Right atrium auricular region (tissue), 2 donors: ENCODE data around the gene HOPX. TPM values are rescaled to one million over a fixed set of nuclear protein-coding genes. Genes with fewer than 3 reads are reported as not detected.
"Not testable (repeated sequence)": the region's sequence is repeated elsewhere in the genome, so short reads cannot be mapped to it uniquely, and the experiment has no call there.

Source experiments
- DNase-seq: peaks from one replicate; pipeline ENCODE4 v3.0.0-alpha.2; 2019; ENCODE audit warnings: low spot score
- H3K27ac ChIP-seq, 2 donors: fragments of 200-600 bp; sonication (generic); 1 replicate in 1 of 2; 2 replicates in 1 of 2; pipeline ENCODE4 v1.5.1; 2016 to 2019
- H3K27me3 ChIP-seq, 2 donors: fragments of 200-600 bp; sonication (generic); one replicate each; pipeline versions ENCODE4 v1.5.1 to v1.6.0; 2017 to 2019
- H3K36me3 ChIP-seq: fragments of 200-600 bp; sonication (generic); one replicate; pipeline ENCODE4 v1.5.1; 2016
- H3K4me1 ChIP-seq, 2 donors: fragments of 200-600 bp; sonication (generic); one replicate each; pipeline versions ENCODE4 v1.5.1 to v1.6.0; 2017 to 2019
- H3K4me3 ChIP-seq, 2 donors: fragments of 200-600 bp; sonication (generic); 1 replicate in 1 of 2; 2 replicates in 1 of 2; pipeline ENCODE4 v1.5.1; 2017 to 2019; ENCODE audit warnings: mild to moderate bottlenecking in 1 of 2, moderate library complexity in 1 of 2
- H3K9me3 ChIP-seq, 2 donors: fragments of 200-600 bp; sonication (generic); one replicate each; pipeline ENCODE4 v1.5.1; 2019
- CTCF ChIP-seq, 2 donors: fragments of 200-600 bp; sonication (generic); IDR thresholded peaks; one replicate each; pipeline ENCODE4 v1.5.1; 2019; ENCODE audit warnings: antibody characterized with exemption in 2 of 2
- total RNA-seq, 2 donors: library from RNA; depleted of rRNA; stranded (reverse); fragments of >200 nt; gene quantifications; one replicate each; pipeline ENCODE4 v1.1.0, GENCODE V29; 2016

Gene HOPX, protein sequence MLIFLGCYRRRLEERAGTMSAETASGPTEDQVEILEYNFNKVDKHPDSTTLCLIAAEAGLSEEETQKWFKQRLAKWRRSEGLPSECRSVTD
- 100 to 1,000 TPM in 1 of 2 donors, 1 to 10 TPM in 1; 7.8 to 203 TPM for total RNA-seq

DNA sequence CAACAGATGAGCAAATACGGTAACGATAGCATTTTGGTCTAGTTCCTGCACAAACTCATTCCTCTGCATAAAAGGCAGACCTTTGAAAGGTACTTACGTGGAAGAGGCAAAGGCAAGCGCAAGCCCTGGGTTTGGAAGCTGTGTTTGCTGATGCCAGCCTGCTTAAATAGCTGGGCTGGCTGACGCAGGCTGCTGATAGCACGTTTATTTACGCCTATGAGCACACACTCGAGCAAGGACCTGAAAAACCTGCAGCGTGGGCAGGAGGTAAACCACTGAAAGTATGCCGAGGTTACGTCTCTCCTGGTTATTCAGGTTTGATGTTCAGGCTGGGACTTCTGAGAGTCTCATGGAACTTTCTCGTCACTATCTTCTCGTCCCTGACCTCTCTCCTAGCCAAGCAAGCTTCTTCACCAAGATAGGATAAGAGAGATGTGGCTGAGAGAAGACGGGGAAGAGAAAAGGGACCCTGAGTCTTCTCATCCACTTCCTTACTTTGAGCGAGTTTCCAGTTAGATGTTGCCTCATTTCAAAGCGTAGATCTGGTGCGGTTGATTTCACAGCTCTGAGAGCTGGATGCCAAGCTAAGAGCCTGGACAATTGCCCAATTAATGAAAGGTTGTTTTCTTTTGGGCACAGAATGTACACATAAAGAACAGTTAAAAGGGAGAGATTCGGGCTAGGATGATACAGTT, at the start of gene HOPX:
Gene HOPX (minus strand): TSS at position 139 of the 695 bp plus-strand sequence. CDS start 23,480 bp downstream, outside the sequence.
- Histone ChIP-seq H3K4me3 (peak within 1 kb of the TSS; percentile 6 to 28), H3K9me3 (no peaks in the 10 kb centered on the region), H3K4me1 (peaks cover 0 to 13% of the 10 kb centered on the region in 2 donors), H3K36me3 (no peaks in the 10 kb centered on the region), H3K27ac (no peak within 1 kb of the TSS), H3K27me3 (no peaks in the 10 kb centered on the region)
- peak; percentile 60 for DNase-seq
- TF ChIP-seq CTCF (IDR thresholded peaks at IDR 0.05) = no peak

GRCh38 chr4:56730097-56730496, 49.0 kb upstream of the HOPX start:
- Histone ChIP-seq H3K9me3 (no peaks in the 10 kb centered on the region), H3K4me1 (no peaks in the 10 kb centered on the region), H3K36me3 (no peaks in the 10 kb centered on the region), H3K27ac (no peak overlapping the region), H3K27me3 (no peaks in the 10 kb centered on the region), H3K4me3 (no peak overlapping the region)
- no peak for DNase-seq
- no peak for TF ChIP-seq CTCF (IDR thresholded peaks at IDR 0.05)

GRCh38 chr4:56728512-56728911, 47.4 kb upstream of the HOPX start:
- Histone ChIP-seq H3K27me3 (no peaks in the 10 kb centered on the region), H3K36me3 (no peaks in the 10 kb centered on the region), H3K4me3 (no peak overlapping the region), H3K9me3 (no peaks in the 10 kb centered on the region), H3K4me1 (no peaks in the 10 kb centered on the region), H3K27ac (peak overlapping the region in 1 of 2 donors; percentile 25)
- TF ChIP-seq CTCF (IDR thresholded peaks at IDR 0.05) = no peak
- DNase-seq = peak; percentile 78

DNA sequence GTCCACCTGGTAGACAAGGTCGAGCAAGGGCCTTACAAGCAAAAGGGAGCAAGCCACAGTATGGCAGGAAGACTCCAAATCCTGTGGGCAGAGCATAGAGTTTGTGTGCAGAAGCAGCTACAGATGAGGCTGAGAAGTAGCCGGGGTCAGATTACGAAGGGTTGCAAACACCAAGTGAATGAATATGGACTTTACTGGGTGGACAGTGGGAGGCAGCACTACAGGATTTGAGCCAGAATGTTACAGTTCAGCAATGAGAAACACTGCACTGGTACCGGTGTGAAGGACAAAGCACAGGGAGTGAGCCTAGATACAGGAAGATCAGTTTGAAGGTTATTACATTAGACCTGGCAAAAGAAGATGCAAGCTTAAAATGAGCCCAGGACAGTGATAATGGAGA, 46.1 kb upstream of the HOPX start:
- H3K4me3 ChIP-seq = no peak overlapping the region
- no peaks in the 10 kb centered on the region for H3K4me1 ChIP-seq
- no peaks in the 10 kb centered on the region for H3K36me3 ChIP-seq
- no peak for DNase-seq
- H3K27ac ChIP-seq = no peak overlapping the region
- TF ChIP-seq CTCF (IDR thresholded peaks at IDR 0.05) = no peak
- no peaks in the 10 kb centered on the region for H3K9me3 ChIP-seq
- H3K27me3 ChIP-seq = no peaks in the 10 kb centered on the region

DNA sequence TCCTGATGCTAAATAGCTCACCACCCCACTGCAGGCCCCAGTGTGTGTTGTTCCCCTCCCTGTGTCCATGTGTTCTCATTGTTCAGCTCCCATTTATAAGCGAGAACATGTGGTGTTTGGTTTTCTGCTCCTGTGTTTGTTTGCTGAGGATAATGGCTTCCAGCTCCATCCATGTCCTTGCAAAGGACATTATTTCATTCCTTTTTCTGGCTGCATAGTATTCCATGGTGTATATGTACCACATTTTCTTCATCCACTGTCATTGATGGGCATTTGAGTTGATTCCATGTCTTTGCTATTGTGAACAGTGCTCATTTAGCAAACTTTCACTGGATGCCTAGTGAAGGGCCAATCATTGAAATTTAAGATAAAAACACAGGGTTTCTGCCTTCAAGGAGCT, 45.5 kb upstream of the HOPX start:
- H3K27me3 ChIP-seq, H3K36me3 ChIP-seq, H3K27ac ChIP-seq: not testable (repeated sequence)

GRCh38 chr4:56723659-56724230, 42.6 kb upstream of the HOPX start:
- Histone ChIP-seq H3K27me3 (no peaks in the 10 kb centered on the region), H3K27ac (no peak overlapping the region), H3K9me3 (no peaks in the 10 kb centered on the region), H3K4me3 (no peak overlapping the region), H3K36me3 (no peaks in the 10 kb centered on the region), H3K4me1 (no peaks in the 10 kb centered on the region)
- DNase-seq = no peak
- no peak for TF ChIP-seq CTCF (IDR thresholded peaks at IDR 0.05)

More for the DNA sequence above, 45.5 kb upstream of the HOPX start:
- not testable (repeated sequence) for H3K4me3 ChIP-seq, H3K9me3 ChIP-seq, H3K4me1 ChIP-seq, DNase-seq
